ENCODE results near the gene KCTD18. TPM values are rescaled to one million over a fixed set of nuclear protein-coding genes. Genes with fewer than 3 reads are reported as not detected.

KCTD18 gene
- total RNA-seq, 1 experiment from 2014 or later: 9.0 TPM

DNA sequence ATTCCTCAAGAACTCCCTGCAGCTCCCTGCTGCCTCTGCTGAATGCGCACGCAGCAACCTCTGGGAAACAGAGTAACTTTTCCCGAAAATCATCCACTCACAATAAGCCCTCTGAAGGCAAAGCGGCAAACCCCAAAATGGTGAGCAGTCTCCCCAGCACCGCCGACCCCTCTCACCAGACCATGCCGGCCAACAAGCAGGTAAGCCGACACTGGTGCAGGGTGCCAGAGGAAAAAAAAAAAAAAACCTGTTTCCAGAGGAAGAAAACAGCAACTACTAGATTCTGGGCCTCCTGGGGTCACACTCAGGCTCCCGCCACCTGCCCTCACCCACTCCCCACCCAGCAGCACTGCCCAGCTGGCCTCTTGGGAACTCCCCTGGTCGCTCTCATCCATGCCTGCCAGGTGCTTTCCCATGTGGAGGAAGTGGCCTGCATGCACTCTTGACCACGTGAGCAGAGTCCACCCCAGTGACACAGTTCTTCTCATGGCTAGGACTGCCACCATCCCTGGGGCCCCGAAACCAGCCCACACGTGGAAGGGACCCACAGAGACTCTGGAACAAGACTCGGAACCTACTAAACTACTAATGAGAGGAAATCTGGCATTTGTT is 36.9 kb downstream of the KCTD18 start:
- Histone ChIP-seq H3K4me3 (no peak overlapping the region), H3K36me3 (peaks cover 83% of the 10 kb centered on the region), H3K4me1 (peaks cover 31% of the 10 kb centered on the region), H3K9me3 (replicated peaks) (no peaks in the 10 kb centered on the region), H3K27me3 (no peaks in the 10 kb centered on the region), H3K27ac (no peak overlapping the region)
- no peak for DNase-seq

DNA sequence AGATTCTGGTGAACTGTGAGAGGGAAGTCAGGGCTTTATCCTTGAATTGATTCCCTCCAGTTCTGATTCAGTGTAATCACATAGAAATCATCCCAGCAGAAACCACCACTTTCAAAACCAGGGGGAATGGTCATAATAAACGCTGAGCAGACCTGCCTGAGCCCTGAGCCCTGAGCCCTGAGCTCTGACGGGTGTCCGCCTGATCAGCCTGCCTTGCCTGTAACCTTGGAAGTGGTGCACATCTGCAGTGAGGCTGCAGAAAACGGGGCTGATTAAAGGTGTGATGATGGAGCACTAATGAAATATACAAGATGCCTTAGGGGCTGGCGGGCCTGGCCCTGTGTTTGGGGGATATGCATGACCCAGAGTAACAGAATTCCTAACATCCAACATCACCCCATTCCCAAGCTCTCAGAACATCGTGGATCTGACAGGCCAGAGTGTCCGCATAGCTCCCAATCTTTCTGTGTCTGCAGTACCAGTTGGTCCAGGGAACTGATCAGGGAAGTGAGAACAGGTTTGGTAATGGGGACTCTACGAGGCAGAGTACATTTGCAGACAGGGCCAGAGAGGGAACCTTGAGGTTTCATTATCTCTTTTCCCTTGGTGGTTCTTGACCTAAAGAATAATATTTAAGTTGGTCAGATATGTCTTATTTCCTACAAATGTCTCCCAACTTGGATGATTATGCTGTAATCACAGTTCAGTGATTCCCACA is 37.8 kb downstream of the KCTD18 start:
- no peaks in the 10 kb centered on the region for H3K27me3 ChIP-seq
- no peaks in the 10 kb centered on the region for H3K9me3 ChIP-seq (replicated peaks)
- no peak for DNase-seq
- H3K4me1 ChIP-seq: peaks cover 39% of the 10 kb centered on the region
- H3K36me3 ChIP-seq: peaks cover 84% of the 10 kb centered on the region
- H3K4me3 ChIP-seq: no peak overlapping the region
- no peak overlapping the region for H3K27ac ChIP-seq

DNA sequence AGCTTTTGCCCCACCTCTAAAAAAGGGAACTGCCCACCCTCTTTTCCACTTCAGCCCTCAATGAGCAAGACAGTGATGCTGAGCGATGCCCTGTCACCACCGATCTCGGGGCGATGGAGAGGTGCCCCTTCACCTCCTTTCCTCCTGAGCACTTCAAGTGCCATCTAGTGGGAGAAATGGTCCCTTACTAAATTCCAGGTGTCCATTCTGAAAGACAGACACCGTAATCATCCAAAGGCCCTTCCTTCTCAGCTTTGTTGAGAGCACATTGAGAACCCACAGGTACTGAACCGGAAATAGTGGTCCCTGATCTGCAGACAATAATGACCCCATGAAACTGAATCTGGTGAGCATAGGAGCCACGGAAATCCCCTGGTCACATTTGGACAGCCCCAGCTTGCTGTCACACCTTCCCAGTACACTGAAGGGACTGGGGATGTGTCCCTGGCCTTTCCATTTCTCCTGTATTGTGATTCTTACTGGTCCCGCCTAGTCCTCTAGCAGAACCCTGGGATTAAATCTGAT is 38.5 kb downstream of the KCTD18 start:
- Histone ChIP-seq H3K27ac (no peak overlapping the region; the same call in 1 of the 2 replicates), H3K27me3 (no peaks in the 10 kb centered on the region), H3K9me3 (replicated peaks) (no peaks in the 10 kb centered on the region), H3K4me3 (no peak overlapping the region), H3K36me3 (peaks cover 84% of the 10 kb centered on the region), H3K4me1 (peaks cover 46% of the 10 kb centered on the region)
- no peak for DNase-seq

DNA sequence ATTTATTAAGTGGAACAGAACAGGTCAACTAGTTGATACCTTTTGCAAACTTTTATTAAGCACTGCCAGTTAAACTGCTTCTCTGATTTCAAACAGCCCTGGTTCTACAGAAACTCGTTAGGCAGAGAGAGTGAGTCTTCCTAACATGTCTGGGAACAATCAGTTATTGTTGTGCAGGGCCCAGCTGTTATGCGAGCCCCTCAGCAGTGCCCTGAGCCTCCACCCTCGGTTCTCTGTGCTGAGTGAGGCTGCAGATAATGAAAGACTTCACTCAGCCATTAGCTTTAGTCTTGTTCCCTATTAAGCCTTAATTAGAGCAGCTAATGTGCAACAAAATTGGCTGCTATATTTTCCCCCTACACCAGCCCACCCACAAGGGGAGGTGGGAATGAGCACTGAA is 39.6 kb downstream of the KCTD18 start:
- H3K27ac ChIP-seq: peak overlapping the region; percentile 78
- no peaks in the 10 kb centered on the region for H3K27me3 ChIP-seq
- no peaks in the 10 kb centered on the region for H3K9me3 ChIP-seq (replicated peaks)
- peaks cover 84% of the 10 kb centered on the region for H3K36me3 ChIP-seq
- no peak overlapping the region for H3K4me3 ChIP-seq
- H3K4me1 ChIP-seq: peaks cover 51% of the 10 kb centered on the region
- peak; percentile 79 to 91 for DNase-seq

DNA sequence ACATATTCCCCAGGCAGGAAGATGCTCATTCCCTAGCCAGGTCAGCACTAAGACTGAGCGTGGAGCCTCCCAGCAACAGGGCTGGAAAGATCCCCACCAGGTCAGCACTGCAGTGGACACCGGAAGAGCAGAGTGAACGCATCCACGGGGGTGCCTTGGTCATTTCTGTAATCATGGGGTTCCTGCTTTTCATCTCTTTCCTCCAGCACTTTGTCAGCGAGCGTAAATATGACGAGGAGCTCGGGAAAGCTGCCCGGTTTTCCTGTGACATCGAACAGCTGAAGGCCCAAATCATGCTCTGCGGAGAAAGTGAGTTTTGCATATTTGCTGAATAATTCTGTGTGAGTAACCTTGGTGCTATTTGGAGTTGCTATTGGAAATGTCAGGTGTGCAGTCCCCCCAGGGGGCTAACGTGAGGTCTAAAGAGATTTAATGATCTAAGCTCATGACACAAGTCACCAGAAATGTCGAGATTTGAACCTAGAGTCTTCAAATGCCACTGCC is 40.1 kb downstream of the KCTD18 start:
- H3K4me1 ChIP-seq: peaks cover 51% of the 10 kb centered on the region
- H3K27me3 ChIP-seq: no peaks in the 10 kb centered on the region
- no peak overlapping the region for H3K4me3 ChIP-seq
- peak; percentile 62 to 71 for DNase-seq
- H3K36me3 ChIP-seq: peaks cover 84% of the 10 kb centered on the region
- peak overlapping the region; percentile 78 for H3K27ac ChIP-seq
- H3K9me3 ChIP-seq (replicated peaks): no peaks in the 10 kb centered on the region

DNA sequence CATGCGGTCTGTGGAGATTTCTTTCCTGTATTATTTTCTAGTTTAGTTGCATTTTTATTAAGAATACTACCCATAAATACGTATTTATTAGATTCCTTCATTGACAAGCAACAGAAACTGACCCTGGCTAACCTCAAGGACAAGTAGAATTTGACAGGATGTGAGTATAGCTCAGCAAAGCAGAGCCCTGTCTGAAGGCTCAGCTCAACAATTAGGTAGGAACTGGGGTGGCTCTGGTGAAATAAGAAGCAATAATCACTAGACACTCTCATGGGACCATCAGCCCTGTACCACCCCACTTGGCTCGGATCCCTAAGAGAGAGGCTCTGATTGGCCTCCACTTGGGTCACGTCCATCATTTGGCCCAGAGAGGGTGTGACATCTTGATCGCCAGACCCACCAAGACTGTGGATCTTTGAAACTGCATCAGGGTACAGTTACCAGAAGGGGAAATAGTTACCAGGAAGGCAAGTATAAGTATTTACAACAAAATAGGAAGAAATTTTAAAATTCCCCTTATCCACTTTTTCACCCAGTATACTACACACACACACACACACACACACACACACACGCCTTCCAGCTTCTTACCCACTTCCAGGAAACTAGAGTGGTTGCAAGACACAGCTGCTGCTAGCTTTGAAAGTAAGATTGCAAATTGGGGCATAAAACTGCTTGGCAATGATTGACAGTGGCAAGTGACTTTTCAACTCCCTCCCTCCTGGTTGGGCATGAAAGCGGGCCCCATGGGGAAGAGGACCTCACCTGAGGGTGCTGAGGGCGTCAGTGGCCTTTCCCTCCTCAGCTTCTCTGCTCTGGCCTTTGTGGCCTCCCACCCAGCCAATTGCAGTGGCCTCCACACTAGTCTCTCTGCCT is 41.8 kb downstream of the KCTD18 start:
- DNase-seq: peak; percentile 65 to 85
- no peaks in the 10 kb centered on the region for H3K9me3 ChIP-seq (replicated peaks)
- H3K27ac ChIP-seq: peak overlapping the region; percentile 78
- H3K4me3 ChIP-seq: no peak overlapping the region
- H3K27me3 ChIP-seq: no peaks in the 10 kb centered on the region
- peaks cover 87% of the 10 kb centered on the region for H3K36me3 ChIP-seq
- H3K4me1 ChIP-seq: peaks cover 51% of the 10 kb centered on the region

DNA sequence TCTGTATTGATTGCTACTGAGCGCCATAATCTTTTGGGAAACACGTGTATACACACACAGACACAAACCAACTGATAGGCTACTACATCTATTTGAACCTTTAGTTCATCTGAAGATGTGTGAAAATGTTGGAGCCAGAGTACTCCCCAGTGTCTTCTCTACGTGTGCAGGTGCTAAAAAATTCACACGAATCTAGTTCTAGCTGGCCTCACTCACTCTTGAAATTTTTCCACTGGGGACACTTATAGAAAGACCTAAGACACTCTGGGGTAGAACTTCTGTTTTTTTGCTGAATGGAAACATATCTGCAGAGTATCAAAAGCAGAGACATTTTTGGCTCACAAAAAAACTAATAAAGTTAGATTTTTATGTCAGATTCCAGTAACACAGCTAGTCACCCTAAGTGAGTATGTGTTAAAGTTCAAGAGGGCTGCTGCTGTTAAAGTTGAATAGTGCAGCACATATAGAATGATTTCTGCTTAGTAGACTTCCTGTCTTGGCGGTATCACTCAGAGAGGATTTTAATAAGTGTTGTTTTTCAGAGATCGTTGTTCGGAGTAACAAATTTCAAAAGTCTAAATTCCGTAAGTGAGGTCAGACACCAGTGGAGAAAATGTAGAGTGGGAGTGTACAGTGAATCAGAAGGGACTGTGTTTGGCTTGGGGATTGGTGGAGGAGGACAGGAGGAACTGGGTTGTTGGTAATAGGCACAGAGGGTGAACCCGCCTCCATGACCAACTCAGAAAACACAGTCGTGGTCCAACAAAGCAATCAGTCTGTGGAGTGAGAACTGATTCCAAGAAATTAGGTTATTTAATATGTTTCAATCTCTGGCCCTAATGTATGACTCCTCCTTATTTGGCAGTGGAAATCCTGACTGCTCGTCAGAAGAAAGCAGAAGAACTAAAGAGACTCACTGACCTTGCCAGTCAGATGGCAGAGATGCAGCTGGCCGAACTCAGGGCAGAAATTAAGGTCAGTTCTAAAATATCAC is 43.1 kb downstream of the KCTD18 start:
- Histone ChIP-seq H3K27ac (peak overlapping the region; percentile 78; the same call in 1 of the 2 replicates), H3K27me3 (no peaks in the 10 kb centered on the region), H3K4me1 (peaks cover 51% of the 10 kb centered on the region), H3K9me3 (replicated peaks) (no peaks in the 10 kb centered on the region), H3K36me3 (peaks cover 90% of the 10 kb centered on the region), H3K4me3 (no peak overlapping the region)
- no peak for DNase-seq

DNA sequence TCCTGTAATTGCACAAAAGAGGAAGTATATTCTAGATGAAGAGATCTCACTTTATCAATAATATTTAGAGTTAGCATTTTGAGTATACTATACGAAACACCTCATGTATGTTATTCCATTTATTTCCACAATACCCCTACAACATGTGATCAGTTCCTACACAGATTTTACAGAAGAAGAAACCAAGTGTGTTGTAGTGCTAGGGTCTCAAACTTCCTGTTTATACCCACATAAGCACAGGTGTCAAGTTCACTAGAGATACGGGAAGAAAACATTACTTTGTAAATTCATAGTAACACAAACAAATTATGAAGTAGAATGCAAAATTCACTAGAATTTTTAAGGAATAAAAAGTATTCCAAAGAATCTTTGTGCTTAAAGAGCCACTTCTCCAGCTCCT is 46.4 kb downstream of the KCTD18 start:
- Histone ChIP-seq H3K4me1 (peaks cover 25% of the 10 kb centered on the region), H3K9me3 (replicated peaks) (no peaks in the 10 kb centered on the region), H3K36me3 (peaks cover 95% of the 10 kb centered on the region), H3K27ac (no peak overlapping the region), H3K4me3 (no peak overlapping the region), H3K27me3 (no peaks in the 10 kb centered on the region)
- DNase-seq: no peak

DNA sequence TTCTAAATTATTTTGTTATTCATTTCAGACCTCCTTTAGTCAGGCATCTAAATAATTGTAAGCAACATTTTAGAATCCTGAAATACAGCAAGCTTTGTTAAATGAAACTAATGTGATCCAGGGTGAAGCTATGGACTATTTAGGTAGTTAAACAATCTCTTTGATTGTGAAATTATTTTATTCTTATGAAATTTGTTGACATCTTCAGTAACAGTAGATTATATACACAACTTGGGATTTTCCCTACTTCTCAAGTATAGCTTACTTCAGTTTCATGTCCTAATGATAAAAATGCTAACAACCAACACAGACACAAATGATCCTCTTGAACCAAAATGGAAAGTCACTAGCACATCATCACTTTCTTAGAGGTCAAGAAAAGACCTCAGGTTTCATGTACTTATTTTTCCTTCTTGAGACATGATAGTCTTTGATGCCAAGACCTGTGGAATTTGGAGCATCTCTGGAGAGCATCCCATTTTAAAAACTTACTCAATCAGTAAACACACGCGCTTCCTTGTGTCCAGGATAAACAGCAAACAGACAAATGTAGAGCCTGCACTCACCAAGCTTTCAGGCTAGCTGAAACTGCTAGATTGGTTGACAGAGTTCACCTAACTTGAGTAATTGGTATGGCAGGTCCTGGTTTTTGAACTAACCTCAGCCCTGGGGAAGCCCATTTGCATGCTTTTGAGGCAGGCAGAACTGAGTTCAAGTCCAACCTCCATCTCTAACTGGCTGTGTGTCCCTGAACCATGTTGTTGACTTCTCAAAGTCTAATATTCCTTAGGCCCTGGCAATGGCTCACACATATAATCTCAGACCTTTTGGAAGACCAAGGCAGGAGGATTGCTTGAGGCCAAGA is 47.8 kb downstream of the KCTD18 start:
- no peak for DNase-seq
- peaks cover 98% of the 10 kb centered on the region for H3K36me3 ChIP-seq

DNA sequence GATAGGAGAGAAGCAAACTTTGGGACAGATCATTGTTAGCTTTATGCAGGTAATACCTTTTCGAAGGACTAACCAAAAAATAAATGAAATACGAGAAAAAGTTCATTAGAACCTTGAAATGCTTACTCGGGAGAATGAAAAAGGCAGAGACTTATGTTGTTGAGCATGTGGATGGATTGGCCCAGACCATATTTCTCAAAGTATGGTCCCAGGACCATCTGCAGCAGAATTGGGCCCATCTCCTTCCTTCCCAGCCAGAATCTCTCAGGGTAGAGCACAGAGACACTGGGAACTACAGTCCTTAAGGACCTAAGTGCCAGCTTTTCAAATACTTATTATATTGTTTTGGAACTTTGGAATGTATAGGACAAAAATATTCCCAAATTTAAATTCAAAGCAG is 50.8 kb downstream of the KCTD18 start:
- Histone ChIP-seq H3K27me3 (no peaks in the 10 kb centered on the region), H3K36me3 (peaks cover 98% of the 10 kb centered on the region), H3K4me1 (no peaks in the 10 kb centered on the region), H3K27ac (no peak overlapping the region), H3K9me3 (replicated peaks) (no peaks in the 10 kb centered on the region), H3K4me3 (no peak overlapping the region)
- no peak for DNase-seq

More for the DNA sequence above, 47.8 kb downstream of the KCTD18 start:
- H3K27ac ChIP-seq: no peak overlapping the region
- no peaks in the 10 kb centered on the region for H3K9me3 ChIP-seq (replicated peaks)
- no peaks in the 10 kb centered on the region for H3K27me3 ChIP-seq
- H3K4me3 ChIP-seq: no peak overlapping the region
- peaks cover 11% of the 10 kb centered on the region for H3K4me1 ChIP-seq

DNA sequence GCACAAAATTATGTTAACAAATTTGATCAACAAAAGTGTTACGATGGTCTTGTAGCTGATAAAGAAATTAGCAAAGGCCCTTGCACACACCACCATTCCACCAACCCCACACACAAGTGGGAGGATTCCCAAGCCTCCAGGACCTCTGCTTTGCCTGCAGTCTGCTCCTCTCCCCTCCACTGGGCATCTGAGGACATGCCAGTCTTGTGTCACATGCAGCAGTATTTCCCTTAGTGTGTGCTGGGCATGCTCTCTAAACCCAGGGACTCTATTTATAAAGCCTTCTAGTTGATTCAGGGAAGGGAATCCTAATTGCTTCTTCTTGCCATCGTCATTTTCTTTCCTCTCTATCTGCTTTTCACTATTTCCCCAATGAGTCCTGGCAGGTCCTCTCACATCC is 53.3 kb downstream of the KCTD18 start:
- H3K36me3 ChIP-seq: peaks cover 96% of the 10 kb centered on the region
- H3K27me3 ChIP-seq: no peaks in the 10 kb centered on the region
- no peak overlapping the region for H3K4me3 ChIP-seq
- H3K9me3 ChIP-seq (replicated peaks): no peaks in the 10 kb centered on the region
- DNase-seq: no peak
- H3K4me1 ChIP-seq: no peaks in the 10 kb centered on the region
- H3K27ac ChIP-seq: no peak overlapping the region

DNA sequence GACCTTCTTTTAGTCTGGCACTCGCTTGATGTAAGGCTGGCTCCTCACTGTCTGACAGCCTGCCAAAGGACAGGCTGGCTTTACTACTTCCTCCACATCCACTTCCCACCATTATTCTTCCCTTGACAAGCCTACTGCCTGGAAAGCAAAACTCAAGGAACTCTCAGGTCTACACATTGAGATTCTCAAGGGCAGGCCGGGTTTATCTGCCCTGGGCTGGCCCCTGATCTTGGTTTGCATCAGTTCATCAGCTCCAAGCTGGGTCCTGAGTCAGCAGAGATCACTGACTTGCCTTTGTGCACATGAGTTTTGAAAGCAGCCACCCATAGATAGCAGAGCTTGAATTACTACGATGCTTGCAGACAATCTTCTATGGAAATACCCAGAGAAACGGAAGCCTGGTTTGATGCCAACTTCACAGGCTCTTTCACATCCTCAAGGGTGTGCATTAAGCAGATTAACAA is 53.9 kb downstream of the KCTD18 start:
- no peaks in the 10 kb centered on the region for H3K27me3 ChIP-seq

More for the DNA sequence above, 53.9 kb downstream of the KCTD18 start:
- Histone ChIP-seq H3K4me3 (no peak overlapping the region), H3K27ac (no peak overlapping the region), H3K36me3 (peaks cover 95% of the 10 kb centered on the region), H3K9me3 (replicated peaks) (no peaks in the 10 kb centered on the region), H3K4me1 (no peaks in the 10 kb centered on the region)
- no peak for DNase-seq
